Measurements from ENCODE around the gene DHX30. TPM values are rescaled to one million over a fixed set of nuclear protein-coding genes. Genes with fewer than 3 reads are reported as not detected.

Gene DHX30
- total and polyA plus RNA-seq, 9 of the 15 experiments (the other 6 are each of a cell fraction or from before 2014, with no cell fraction given), result 12.3 to 158 (median 79.0) TPM

DNA sequence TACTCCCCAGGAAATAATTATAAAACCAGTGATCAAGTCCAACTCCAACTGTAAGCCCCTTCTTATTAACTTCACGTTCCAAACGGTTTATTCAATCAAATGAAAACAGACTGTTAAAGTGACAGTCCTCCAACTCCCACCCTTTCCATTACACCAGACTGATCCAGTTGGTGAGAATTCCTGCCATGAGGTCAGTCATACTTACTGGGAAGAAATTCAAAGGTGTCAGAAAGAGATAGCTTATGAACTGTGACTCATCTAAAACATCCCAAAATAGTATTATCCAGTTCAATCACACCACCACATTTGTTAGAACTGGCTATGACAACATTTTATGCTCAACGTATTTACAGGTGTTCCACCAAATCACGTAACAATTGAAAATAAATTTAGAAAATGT is 40.7 kb upstream of the DHX30 start (continued):
- TF ChIP-seq, protein P1, sequence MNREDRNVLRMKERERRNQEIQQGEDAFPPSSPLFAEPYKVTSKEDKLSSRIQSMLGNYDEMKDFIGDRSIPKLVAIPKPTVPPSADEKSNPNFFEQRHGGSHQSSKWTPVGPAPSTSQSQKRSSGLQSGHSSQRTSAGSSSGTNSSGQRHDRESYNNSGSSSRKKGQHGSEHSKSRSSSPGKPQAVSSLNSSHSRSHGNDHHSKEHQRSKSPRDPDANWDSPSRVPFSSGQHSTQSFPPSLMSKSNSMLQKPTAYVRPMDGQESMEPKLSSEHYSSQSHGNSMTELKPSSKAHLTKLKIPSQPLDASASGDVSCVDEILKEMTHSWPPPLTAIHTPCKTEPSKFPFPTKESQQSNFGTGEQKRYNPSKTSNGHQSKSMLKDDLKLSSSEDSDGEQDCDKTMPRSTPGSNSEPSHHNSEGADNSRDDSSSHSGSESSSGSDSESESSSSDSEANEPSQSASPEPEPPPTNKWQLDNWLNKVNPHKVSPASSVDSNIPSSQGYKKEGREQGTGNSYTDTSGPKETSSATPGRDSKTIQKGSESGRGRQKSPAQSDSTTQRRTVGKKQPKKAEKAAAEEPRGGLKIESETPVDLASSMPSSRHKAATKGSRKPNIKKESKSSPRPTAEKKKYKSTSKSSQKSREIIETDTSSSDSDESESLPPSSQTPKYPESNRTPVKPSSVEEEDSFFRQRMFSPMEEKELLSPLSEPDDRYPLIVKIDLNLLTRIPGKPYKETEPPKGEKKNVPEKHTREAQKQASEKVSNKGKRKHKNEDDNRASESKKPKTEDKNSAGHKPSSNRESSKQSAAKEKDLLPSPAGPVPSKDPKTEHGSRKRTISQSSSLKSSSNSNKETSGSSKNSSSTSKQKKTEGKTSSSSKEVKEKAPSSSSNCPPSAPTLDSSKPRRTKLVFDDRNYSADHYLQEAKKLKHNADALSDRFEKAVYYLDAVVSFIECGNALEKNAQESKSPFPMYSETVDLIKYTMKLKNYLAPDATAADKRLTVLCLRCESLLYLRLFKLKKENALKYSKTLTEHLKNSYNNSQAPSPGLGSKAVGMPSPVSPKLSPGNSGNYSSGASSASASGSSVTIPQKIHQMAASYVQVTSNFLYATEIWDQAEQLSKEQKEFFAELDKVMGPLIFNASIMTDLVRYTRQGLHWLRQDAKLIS (CRISPR knock-in tag; IDR thresholded peaks at IDR 0.05), result no peak
- TF ChIP-seq CREB1 (IDR thresholded peaks at IDR 0.05) (peak; percentile 59; the same call in 1 of the 2 replicates), CREB1 (CRISPR knock-in tag; IDR thresholded peaks at IDR 0.05) (no peak; the same call in 1 of the 2 replicates), SMARCC2 (IDR thresholded peaks at IDR 0.05; ENCODE audit: low read depth) (peak; percentile 89), GABPA (tag; conservative IDR thresholded peaks at IDR 0.05; ENCODE audit: low read depth) (no peak), SP1 (CRISPR knock-in tag; IDR thresholded peaks at IDR 0.05) (0 out of 2 replicates have a peak, but pooled peaks have one; percentile 28), NFE2 (IDR thresholded peaks at IDR 0.05; ENCODE audit: low read depth) (peak; percentile 78), KHSRP (IDR thresholded peaks at IDR 0.05) (0 out of 2 replicates have a peak, but pooled peaks have one; percentile 15), SOX6 (IDR thresholded peaks at IDR 0.05) (peak; percentile 83), POLR2B (IDR thresholded peaks at IDR 0.05; ENCODE audit: low read depth, partially characterized antibody) (peak; percentile 7)
- TF ChIP-seq, protein P2, sequence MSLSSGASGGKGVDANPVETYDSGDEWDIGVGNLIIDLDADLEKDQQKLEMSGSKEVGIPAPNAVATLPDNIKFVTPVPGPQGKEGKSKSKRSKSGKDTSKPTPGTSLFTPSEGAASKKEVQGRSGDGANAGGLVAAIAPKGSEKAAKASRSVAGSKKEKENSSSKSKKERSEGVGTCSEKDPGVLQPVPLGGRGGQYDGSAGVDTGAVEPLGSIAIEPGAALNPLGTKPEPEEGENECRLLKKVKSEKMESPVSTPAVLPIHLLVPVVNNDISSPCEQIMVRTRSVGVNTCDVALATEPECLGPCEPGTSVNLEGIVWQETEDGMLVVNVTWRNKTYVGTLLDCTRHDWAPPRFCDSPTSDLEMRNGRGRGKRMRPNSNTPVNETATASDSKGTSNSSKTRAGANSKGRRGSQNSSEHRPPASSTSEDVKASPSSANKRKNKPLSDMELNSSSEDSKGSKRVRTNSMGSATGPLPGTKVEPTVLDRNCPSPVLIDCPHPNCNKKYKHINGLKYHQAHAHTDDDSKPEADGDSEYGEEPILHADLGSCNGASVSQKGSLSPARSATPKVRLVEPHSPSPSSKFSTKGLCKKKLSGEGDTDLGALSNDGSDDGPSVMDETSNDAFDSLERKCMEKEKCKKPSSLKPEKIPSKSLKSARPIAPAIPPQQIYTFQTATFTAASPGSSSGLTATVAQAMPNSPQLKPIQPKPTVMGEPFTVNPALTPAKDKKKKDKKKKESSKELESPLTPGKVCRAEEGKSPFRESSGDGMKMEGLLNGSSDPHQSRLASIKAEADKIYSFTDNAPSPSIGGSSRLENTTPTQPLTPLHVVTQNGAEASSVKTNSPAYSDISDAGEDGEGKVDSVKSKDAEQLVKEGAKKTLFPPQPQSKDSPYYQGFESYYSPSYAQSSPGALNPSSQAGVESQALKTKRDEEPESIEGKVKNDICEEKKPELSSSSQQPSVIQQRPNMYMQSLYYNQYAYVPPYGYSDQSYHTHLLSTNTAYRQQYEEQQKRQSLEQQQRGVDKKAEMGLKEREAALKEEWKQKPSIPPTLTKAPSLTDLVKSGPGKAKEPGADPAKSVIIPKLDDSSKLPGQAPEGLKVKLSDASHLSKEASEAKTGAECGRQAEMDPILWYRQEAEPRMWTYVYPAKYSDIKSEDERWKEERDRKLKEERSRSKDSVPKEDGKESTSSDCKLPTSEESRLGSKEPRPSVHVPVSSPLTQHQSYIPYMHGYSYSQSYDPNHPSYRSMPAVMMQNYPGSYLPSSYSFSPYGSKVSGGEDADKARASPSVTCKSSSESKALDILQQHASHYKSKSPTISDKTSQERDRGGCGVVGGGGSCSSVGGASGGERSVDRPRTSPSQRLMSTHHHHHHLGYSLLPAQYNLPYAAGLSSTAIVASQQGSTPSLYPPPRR (CRISPR knock-in tag; IDR thresholded peaks at IDR 0.05; ENCODE audit: borderline replicate concordance), result no peak
- TF ChIP-seq, protein P3, sequence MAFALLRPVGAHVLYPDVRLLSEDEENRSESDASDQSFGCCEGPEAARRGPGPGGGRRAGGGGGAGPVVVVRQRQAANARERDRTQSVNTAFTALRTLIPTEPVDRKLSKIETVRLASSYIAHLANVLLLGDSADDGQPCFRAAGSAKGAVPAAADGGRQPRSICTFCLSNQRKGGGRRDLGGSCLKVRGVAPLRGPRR (CRISPR knock-in tag; IDR thresholded peaks at IDR 0.05), result 0 out of 2 replicates have a peak, but pooled peaks have one; percentile 24
- TF ChIP-seq, protein P4, sequence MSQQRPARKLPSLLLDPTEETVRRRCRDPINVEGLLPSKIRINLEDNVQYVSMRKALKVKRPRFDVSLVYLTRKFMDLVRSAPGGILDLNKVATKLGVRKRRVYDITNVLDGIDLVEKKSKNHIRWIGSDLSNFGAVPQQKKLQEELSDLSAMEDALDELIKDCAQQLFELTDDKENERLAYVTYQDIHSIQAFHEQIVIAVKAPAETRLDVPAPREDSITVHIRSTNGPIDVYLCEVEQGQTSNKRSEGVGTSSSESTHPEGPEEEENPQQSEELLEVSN (IDR thresholded peaks at IDR 0.05; ENCODE audit: borderline replicate concordance in 1 of 2, extremely low read depth in 1 of 2, insufficient read depth in 1 of 2, insufficient read length in 1 of 2, low read depth in 1 of 2, low read length in 1 of 2, poor library complexity in 1 of 2, severe bottlenecking in 1 of 2), result peak in 1 of 2 experiments; percentile 17
